Measurements from ENCODE around the gene MPG. TPM values are rescaled to one million over a fixed set of nuclear protein-coding genes. Genes with fewer than 3 reads are reported as not detected.
"Not testable (repeated sequence)": the region's sequence is repeated elsewhere in the genome, so short reads cannot be mapped to it uniquely, and the experiment has no call there.

MPG gene
- total RNA-seq, 2 experiments from 2014 or later, result 53.1 to 58.7 TPM

- intact Hi-C loops (cut with micrococcal nuclease), result no loop called here
- H3K4me3 Mint-ChIP-seq, result no peak overlapping the region
- CTCF ChIA-PET, result interaction anchor here (1.2 to 3.3 kb wide), 2 partner anchors 28 to 58 kb away, joined by 3 to 17 read pairs; no protein-coding TSS in a partner anchor
- peaks cover 37% of the 10 kb centered on the region for H3K4me1 Mint-ChIP-seq (ENCODE audit: low read depth)
- DNase-seq, result peak; percentile 68
- H3K36me3 Mint-ChIP-seq, result peaks cover 29% of the 10 kb centered on the region
- H3K9me3 Mint-ChIP-seq, result no peaks in the 10 kb centered on the region
- H3K27me3 Mint-ChIP-seq, result no peaks in the 10 kb centered on the region
- POLR2A ChIA-PET, result interaction anchor here (1.1 kb wide), 1 partner anchor 14 kb away, joined by 5 read pairs; the partner anchor contains the start of genes POLR3K and SNRNP25
- H3K27ac Mint-ChIP-seq, result no peak overlapping the region
These were observed 38.8 kb upstream of the MPG start for GRCh38 chr16:38941-39892.

- no peak overlapping the region for H3K4me3 Mint-ChIP-seq
- intact Hi-C loops (cut with micrococcal nuclease), result no loop called here
These were observed 36.5 kb upstream of the MPG start for GRCh38 chr16:41439-42068.

GRCh38 chr16:42069-42457 is 36.0 kb upstream of the MPG start:
- CTCF ChIA-PET, result interaction anchor here (1.7 kb wide), 1 partner anchor 55 kb away, joined by 4 read pairs; no protein-coding TSS in a partner anchor
- intact Hi-C loops (cut with micrococcal nuclease), result no loop called here
- Mint-ChIP-seq H3K4me1 (ENCODE audit: low read depth) (peaks cover 39% of the 10 kb centered on the region), H3K9me3 (no peaks in the 10 kb centered on the region), H3K4me3 (no peak overlapping the region), H3K27ac (no peak overlapping the region), H3K36me3 (peaks cover 34% of the 10 kb centered on the region), H3K27me3 (no peaks in the 10 kb centered on the region)
- no peak for DNase-seq
- POLR2A ChIA-PET, result no interaction called here

More at GRCh38 chr16:41439-42068, 36.5 kb upstream of the MPG start:
- Mint-ChIP-seq H3K27me3 (no peaks in the 10 kb centered on the region), H3K27ac (no peak overlapping the region), H3K36me3 (peaks cover 32% of the 10 kb centered on the region), H3K4me1 (ENCODE audit: low read depth) (peaks cover 39% of the 10 kb centered on the region), H3K9me3 (no peaks in the 10 kb centered on the region)
- DNase-seq, result no peak
- ChIA-PET CTCF (no interaction called here), POLR2A (no interaction called here)

- intact Hi-C loops (cut with micrococcal nuclease), result no loop called here
- peaks cover 38% of the 10 kb centered on the region for H3K36me3 Mint-ChIP-seq
- H3K27ac Mint-ChIP-seq, result no peak overlapping the region
- ChIA-PET POLR2A (no interaction called here), CTCF (interaction anchor here (1.7 kb wide), 1 partner anchor 54 kb away, joined by 4 read pairs; no protein-coding TSS in a partner anchor)
- no peak for DNase-seq
- H3K9me3 Mint-ChIP-seq, result no peaks in the 10 kb centered on the region
- H3K27me3 Mint-ChIP-seq, result no peaks in the 10 kb centered on the region
- peaks cover 39% of the 10 kb centered on the region for H3K4me1 Mint-ChIP-seq (ENCODE audit: low read depth)
- H3K4me3 Mint-ChIP-seq, result no peak overlapping the region
These were observed 35.3 kb upstream of the MPG start for GRCh38 chr16:42691-43090.

- Mint-ChIP-seq H3K27ac (no peak overlapping the region), H3K9me3 (no peaks in the 10 kb centered on the region), H3K27me3 (no peaks in the 10 kb centered on the region), H3K4me3 (no peak overlapping the region), H3K4me1 (ENCODE audit: low read depth) (peaks cover 39% of the 10 kb centered on the region), H3K36me3 (peaks cover 40% of the 10 kb centered on the region)
- ChIA-PET CTCF (interaction anchor here (1.0 to 1.7 kb wide), 2 partner anchors 22 to 54 kb away, joined by 4 read pairs; no protein-coding TSS in a partner anchor), POLR2A (no interaction called here)
- intact Hi-C loops (cut with micrococcal nuclease), result no loop called here
- no peak for DNase-seq
These were observed 34.7 kb upstream of the MPG start for GRCh38 chr16:43294-43693.

GRCh38 chr16:44655-45054 is 33.4 kb upstream of the MPG start:
- Mint-ChIP-seq H3K27me3 (no peaks in the 10 kb centered on the region), H3K4me1 (ENCODE audit: low read depth) (peaks cover 28% of the 10 kb centered on the region), H3K27ac (no peak overlapping the region), H3K9me3 (no peaks in the 10 kb centered on the region), H3K4me3 (no peak overlapping the region), H3K36me3 (peaks cover 38% of the 10 kb centered on the region)
- ChIA-PET CTCF (interaction anchor here (1.1 kb wide), 1 partner anchor 52 kb away, joined by 3 read pairs; no protein-coding TSS in a partner anchor), POLR2A (interaction anchor here (0.5 kb wide), 1 partner anchor 95 kb away, joined by 3 read pairs; no protein-coding TSS in a partner anchor)
- no peak for DNase-seq
- intact Hi-C loops (cut with micrococcal nuclease), result no loop called here

- Mint-ChIP-seq H3K9me3 (no peaks in the 10 kb centered on the region), H3K36me3 (peaks cover 37% of the 10 kb centered on the region), H3K27me3 (no peaks in the 10 kb centered on the region), H3K4me1 (ENCODE audit: low read depth) (peaks cover 27% of the 10 kb centered on the region), H3K4me3 (no peak overlapping the region), H3K27ac (no peak overlapping the region)
- no peak for DNase-seq
- POLR2A ChIA-PET, result interaction anchor here (0.6 kb wide), 1 partner anchor 189 kb away, joined by 3 read pairs; the partner anchor contains the start of gene FAM234A
- intact Hi-C loops (cut with micrococcal nuclease), result no loop called here
- CTCF ChIA-PET, result interaction anchor here (0.8 kb wide), 1 partner anchor 20 kb away, joined by 4 read pairs; no protein-coding TSS in a partner anchor
These were observed 32.6 kb upstream of the MPG start for GRCh38 chr16:45454-45853.

GRCh38 chr16:46510-46909 is 31.5 kb upstream of the MPG start:
- POLR2A ChIA-PET, result not testable (repeated sequence)

GRCh38 chr16:47234-47633 is 30.8 kb upstream of the MPG start:
- Mint-ChIP-seq H3K9me3 (no peaks in the 10 kb centered on the region), H3K4me1 (ENCODE audit: low read depth) (peaks cover 34% of the 10 kb centered on the region), H3K36me3 (peaks cover 43% of the 10 kb centered on the region), H3K27ac (no peak overlapping the region), H3K4me3 (no peak overlapping the region), H3K27me3 (no peaks in the 10 kb centered on the region)
- ChIA-PET CTCF (interaction anchor here (1.6 to 2.2 kb wide), 2 partner anchors 18 to 60 kb away, joined by 3 to 8 read pairs; no protein-coding TSS in a partner anchor), POLR2A (no interaction called here)
- DNase-seq, result no peak
- intact Hi-C loops (cut with micrococcal nuclease), result no loop called here

More at GRCh38 chr16:46510-46909, 31.5 kb upstream of the MPG start:
- H3K27me3 Mint-ChIP-seq; H3K4me3 Mint-ChIP-seq; H3K9me3 Mint-ChIP-seq; intact Hi-C loops (cut with micrococcal nuclease); DNase-seq; H3K27ac Mint-ChIP-seq: not testable (repeated sequence)
- CTCF ChIA-PET, result interaction anchor here (0.6 to 1.6 kb wide), 3 partner anchors 61 to 1995 kb away, joined by 3 read pairs; no protein-coding TSS in a partner anchor
- peaks cover 34% of the 10 kb centered on the region for H3K4me1 Mint-ChIP-seq (ENCODE audit: low read depth)
- peaks cover 47% of the 10 kb centered on the region for H3K36me3 Mint-ChIP-seq

GRCh38 chr16:50769-51591 is 27.0 kb upstream of the MPG start:
- Mint-ChIP-seq H3K36me3 (peaks cover 30% of the 10 kb centered on the region), H3K9me3 (no peaks in the 10 kb centered on the region), H3K4me1 (ENCODE audit: low read depth) (peaks cover 27% of the 10 kb centered on the region), H3K4me3 (peak overlapping the region; percentile 43), H3K27me3 (no peaks in the 10 kb centered on the region), H3K27ac (peak overlapping the region; percentile 13)
- ChIA-PET POLR2A (no interaction called here), CTCF (no interaction called here)
- DNase-seq, result no peak
- intact Hi-C loops (cut with micrococcal nuclease), result no loop called here
